Neural crest cell (in vitro differentiated cells): ENCODE data around the gene ADGRG6. TPM values are rescaled to one million over a fixed set of nuclear protein-coding genes. Genes with fewer than 3 reads are reported as not detected.

Experiments used
- DNase-seq: peaks from one replicate; pipeline ENCODE4 v3.0.0; 2021; ENCODE audit warnings: low read depth, mixed read lengths, low spot score
- H3K27ac Mint-ChIP-seq: one replicate; pipeline ENCODE4 v1.8.0; 2021; ENCODE audit warnings: mild to moderate bottlenecking, mixed read lengths; ENCODE audit not compliant: unreplicated experiment
- H3K27me3 Mint-ChIP-seq: 2 replicates; pipeline ENCODE4 v1.8.0; 2021; ENCODE audit warnings: low read depth, mild to moderate bottlenecking, mixed read lengths
- H3K36me3 Mint-ChIP-seq: 2 replicates; pipeline ENCODE4 v1.8.0; 2021; ENCODE audit warnings: low read depth, mild to moderate bottlenecking, mixed read lengths
- H3K4me1 Mint-ChIP-seq: 2 replicates; pipeline ENCODE4 v1.8.0; 2021; ENCODE audit warnings: mixed read lengths
- H3K4me3 Mint-ChIP-seq: one replicate; pipeline ENCODE4 v1.8.0; 2021; ENCODE audit warnings: mild to moderate bottlenecking, mixed read lengths
- H3K9me3 Mint-ChIP-seq: 2 replicates; pipeline ENCODE4 v1.8.0; 2021; ENCODE audit warnings: mixed read lengths
- CTCF ChIP-seq: fragments of 200-600 bp; sonication (generic); conservative IDR thresholded peaks from 2 replicates; pipeline ENCODE4 v1.5.0; 2021; ENCODE audit warnings: antibody characterized with exemption, mild to moderate bottlenecking
- total RNA-seq: library from RNA; stranded (reverse); gene quantifications from 2 replicates; pipeline ENCODE4 v1.2.1, GENCODE V29; 2021

The ADGRG6 gene
- total RNA-seq, 1 donor from 2014 or later: 78.9 TPM

- H3K9me3 Mint-ChIP-seq: no peaks in the 10 kb centered on the region
- H3K36me3 Mint-ChIP-seq: peaks cover 5% of the 10 kb centered on the region
- H3K27me3 Mint-ChIP-seq: no peaks in the 10 kb centered on the region
- no peaks in the 10 kb centered on the region for H3K4me1 Mint-ChIP-seq
- no peak for DNase-seq
- H3K4me3 Mint-ChIP-seq: no peak overlapping the region
- H3K27ac Mint-ChIP-seq: no peak overlapping the region
- TF ChIP-seq CTCF: no peak
Observed at GRCh38 chr6:142414462-142415250, 112.8 kb downstream of the ADGRG6 start.

GRCh38 chr6:142416179-142416578, 114.4 kb downstream of the ADGRG6 start:
- Mint-ChIP-seq H3K4me3 (no peak overlapping the region), H3K4me1 (no peaks in the 10 kb centered on the region), H3K27me3 (no peaks in the 10 kb centered on the region), H3K9me3 (no peaks in the 10 kb centered on the region), H3K27ac (no peak overlapping the region), H3K36me3 (peaks cover 12% of the 10 kb centered on the region)
- DNase-seq: no peak
- no peak for TF ChIP-seq CTCF

GRCh38 chr6:142416686-142417085, 114.9 kb downstream of the ADGRG6 start:
- Mint-ChIP-seq H3K4me1 (no peaks in the 10 kb centered on the region), H3K27ac (no peak overlapping the region), H3K36me3 (peaks cover 13% of the 10 kb centered on the region), H3K9me3 (no peaks in the 10 kb centered on the region), H3K4me3 (no peak overlapping the region), H3K27me3 (no peaks in the 10 kb centered on the region)
- no peak for TF ChIP-seq CTCF
- no peak for DNase-seq

- TF ChIP-seq CTCF: no peak
- Mint-ChIP-seq H3K27ac (no peak overlapping the region), H3K36me3 (peaks cover 16% of the 10 kb centered on the region), H3K4me3 (no peak overlapping the region), H3K4me1 (no peaks in the 10 kb centered on the region), H3K27me3 (no peaks in the 10 kb centered on the region), H3K9me3 (no peaks in the 10 kb centered on the region)
- no peak for DNase-seq
Observed at GRCh38 chr6:142417331-142417750, 115.5 kb downstream of the ADGRG6 start.

GRCh38 chr6:142419071-142419470, 117.3 kb downstream of the ADGRG6 start:
- Mint-ChIP-seq H3K9me3 (no peaks in the 10 kb centered on the region), H3K4me3 (no peak overlapping the region), H3K36me3 (peaks cover 16% of the 10 kb centered on the region), H3K4me1 (no peaks in the 10 kb centered on the region), H3K27ac (no peak overlapping the region), H3K27me3 (no peaks in the 10 kb centered on the region)
- TF ChIP-seq CTCF: no peak
- DNase-seq: no peak
